HUES48 (cell line): ENCODE data around the gene MAPK13.
"Not testable (repeated sequence)": the region's sequence is repeated elsewhere in the genome, so short reads cannot be mapped to it uniquely, and the experiment has no call there.

Experiments used
- H3K27ac ChIP-seq: one replicate; pipeline ENCODE4 v1.7.0; 2013; ENCODE audit warnings: low read depth, low read length, inconsistent platforms
- H3K27me3 ChIP-seq: 2 replicates; pipeline ENCODE4 v1.6.1; 2013; ENCODE audit warnings: mild to moderate bottlenecking, low read length; ENCODE audit not compliant: control insufficient read depth, insufficient read depth
- H3K36me3 ChIP-seq: 2 replicates; pipeline ENCODE4 v1.6.1; 2013; ENCODE audit warnings: low read length; ENCODE audit not compliant: control insufficient read depth, insufficient read depth
- H3K4me1 ChIP-seq: 2 replicates; pipeline ENCODE4 v1.6.1; 2013; ENCODE audit warnings: mild to moderate bottlenecking, low read length; ENCODE audit not compliant: control insufficient read depth, insufficient read depth
- H3K4me3 ChIP-seq: 2 replicates; pipeline ENCODE4 v1.5.1; 2013; ENCODE audit warnings: mild to moderate bottlenecking, low read depth, low read length
- H3K9ac ChIP-seq: 2 replicates; pipeline ENCODE4 v1.6.1; 2013; ENCODE audit warnings: mild to moderate bottlenecking, low read depth, low read length, moderate library complexity
- H3K9me3 ChIP-seq: 2 replicates; pipeline ENCODE4 v1.6.1; 2013; ENCODE audit warnings: low read length; ENCODE audit not compliant: control insufficient read depth, insufficient read depth

MAPK13 gene

GRCh38 chr6:36129334-36129733 is 979 bp upstream of the MAPK13 start:
- Histone ChIP-seq H3K27me3 (peaks cover 10% of the 10 kb centered on the region), H3K4me1 (peaks cover 14% of the 10 kb centered on the region)
- not testable (repeated sequence) for H3K4me3 ChIP-seq, H3K9me3 ChIP-seq, H3K27ac ChIP-seq, H3K9ac ChIP-seq, H3K36me3 ChIP-seq

GRCh38 chr6:36130667-36131510 is 576 bp downstream of the MAPK13 start:
- H3K9ac ChIP-seq = peak overlapping the region; percentile 19; the same call in 1 of the 2 replicates
- H3K4me3 ChIP-seq = peak overlapping the region; percentile 56
- H3K27ac ChIP-seq = no peak overlapping the region

GRCh38 chr6:36131511-36132245 is 1.4 kb downstream of the MAPK13 start:
- no peak overlapping the region for H3K27ac ChIP-seq
- no peak overlapping the region for H3K4me3 ChIP-seq
- no peak overlapping the region for H3K9ac ChIP-seq
- H3K9me3 ChIP-seq = no peaks in the 10 kb centered on the region
- H3K36me3 ChIP-seq = 0 out of 2 replicates have a peak, but pooled peaks cover 2% of the 10 kb centered on the region
- H3K4me1 ChIP-seq = peaks cover 14% of the 10 kb centered on the region
- peaks cover 10% of the 10 kb centered on the region for H3K27me3 ChIP-seq

More at GRCh38 chr6:36130667-36131510, 576 bp downstream of the MAPK13 start:
- Histone ChIP-seq H3K4me1 (peaks cover 14% of the 10 kb centered on the region), H3K9me3 (no peaks in the 10 kb centered on the region), H3K36me3 (no peaks in the 10 kb centered on the region), H3K27me3 (peaks cover 10% of the 10 kb centered on the region)

GRCh38 chr6:36132246-36132895 is 2.1 kb downstream of the MAPK13 start:
- H3K36me3 ChIP-seq = 0 out of 2 replicates have a peak, but pooled peaks cover 4% of the 10 kb centered on the region
- H3K4me1 ChIP-seq = peaks cover 14% of the 10 kb centered on the region
- H3K9me3 ChIP-seq = no peaks in the 10 kb centered on the region
- no peak overlapping the region for H3K9ac ChIP-seq
- no peak overlapping the region for H3K4me3 ChIP-seq
- H3K27ac ChIP-seq = no peak overlapping the region
- peaks cover 10% of the 10 kb centered on the region for H3K27me3 ChIP-seq

GRCh38 chr6:36133148-36133547 is 2.8 kb downstream of the MAPK13 start:
- Histone ChIP-seq H3K4me1 (peaks cover 14% of the 10 kb centered on the region), H3K27ac (no peak overlapping the region), H3K27me3 (peaks cover 10% of the 10 kb centered on the region), H3K9me3 (no peaks in the 10 kb centered on the region), H3K9ac (no peak overlapping the region), H3K36me3 (0 out of 2 replicates have a peak, but pooled peaks cover 4% of the 10 kb centered on the region), H3K4me3 (no peak overlapping the region)

- no peak overlapping the region for H3K4me3 ChIP-seq
- no peak overlapping the region for H3K27ac ChIP-seq
- H3K36me3 ChIP-seq = 0 out of 2 replicates have a peak, but pooled peaks cover 7% of the 10 kb centered on the region
- H3K4me1 ChIP-seq = peaks cover 14% of the 10 kb centered on the region
- peaks cover 10% of the 10 kb centered on the region for H3K27me3 ChIP-seq
- H3K9me3 ChIP-seq = no peaks in the 10 kb centered on the region
- H3K9ac ChIP-seq = no peak overlapping the region
These were observed 3.6 kb downstream of the MAPK13 start for GRCh38 chr6:36133912-36134311.

- Histone ChIP-seq H3K9me3 (no peaks in the 10 kb centered on the region), H3K9ac (no peak overlapping the region), H3K36me3 (0 out of 2 replicates have a peak, but pooled peaks cover 7% of the 10 kb centered on the region), H3K27me3 (peaks cover 5% of the 10 kb centered on the region; the same call in 1 of the 2 replicates), H3K4me1 (peaks cover 16% of the 10 kb centered on the region), H3K27ac (no peak overlapping the region), H3K4me3 (no peak overlapping the region)
These were observed 4.9 kb downstream of the MAPK13 start for GRCh38 chr6:36135053-36135731.

GRCh38 chr6:36136034-36136433 is 5.7 kb downstream of the MAPK13 start:
- Histone ChIP-seq H3K36me3 (0 out of 2 replicates have a peak, but pooled peaks cover 7% of the 10 kb centered on the region), H3K9ac (no peak overlapping the region), H3K4me3 (no peak overlapping the region), H3K4me1 (peaks cover 17% of the 10 kb centered on the region), H3K27ac (no peak overlapping the region), H3K9me3 (no peaks in the 10 kb centered on the region), H3K27me3 (peaks cover under 1% of the 10 kb centered on the region; the same call in 1 of the 2 replicates)

GRCh38 chr6:36136551-36136950 is 6.2 kb downstream of the MAPK13 start:
- H3K4me1 ChIP-seq = peaks cover 16% of the 10 kb centered on the region
- no peaks in the 10 kb centered on the region for H3K27me3 ChIP-seq
- H3K9ac ChIP-seq = no peak overlapping the region
- H3K27ac ChIP-seq = no peak overlapping the region
- no peaks in the 10 kb centered on the region for H3K9me3 ChIP-seq
- no peak overlapping the region for H3K4me3 ChIP-seq
- H3K36me3 ChIP-seq = 0 out of 2 replicates have a peak, but pooled peaks cover 7% of the 10 kb centered on the region

- peaks cover 10% of the 10 kb centered on the region for H3K4me1 ChIP-seq
- no peaks in the 10 kb centered on the region for H3K27me3 ChIP-seq
- no peaks in the 10 kb centered on the region for H3K9me3 ChIP-seq
- no peak overlapping the region for H3K9ac ChIP-seq
- 0 out of 2 replicates have a peak, but pooled peaks cover 7% of the 10 kb centered on the region for H3K36me3 ChIP-seq
- H3K27ac ChIP-seq = no peak overlapping the region
- H3K4me3 ChIP-seq = no peak overlapping the region
These were observed 8.4 kb downstream of the MAPK13 start for GRCh38 chr6:36138667-36139066.
